CD4-positive, alpha-beta T cell (primary cell): Measurements from ENCODE around the gene GNG2. TPM values are rescaled to one million over a fixed set of nuclear protein-coding genes. Genes with fewer than 3 reads are reported as not detected.

Source experiments
- ATAC-seq: fragments of 200-7000 bp; cut with Tn5 transposase; one replicate; pipeline ENCODE4 v1.10.0; 2022; ENCODE audit warnings: mild to moderate bottlenecking; ENCODE audit not compliant: poor library complexity
- CTCF ChIA-PET: fragments of 350-600 bp; sonication (Branson Sonifier 250); formaldehyde crosslinking; loops from one replicate; lab custom pipeline; 2021; ENCODE audit warnings: antibody characterized with exemption, inconsistent platforms; lab: Charles Lee
- POLR2A ChIA-PET: fragments of 350-600 bp; sonication (Branson Sonifier 250); formaldehyde crosslinking; loops from one replicate; lab custom pipeline; 2021; ENCODE audit warnings: antibody characterized with exemption, inconsistent platforms; lab: Charles Lee
- DNase-seq, 14 experiments: peaks; one replicate each; pipeline ENCODE4 v3.0.0-alpha.2; 2013 to 2020; ENCODE audit warnings: mixed read lengths in 2 of 14
- H3K27ac ChIP-seq, 2 donors: one replicate each; pipeline versions ENCODE4 v1.5.1 to v1.7.0; 2013; ENCODE audit warnings: low read length in 2 of 2, low read depth in 1 of 2, mild to moderate bottlenecking in 1 of 2
- H3K27me3 ChIP-seq, 2 experiments: 1 replicate in 1 of 2; 2 replicates in 1 of 2; pipeline versions ENCODE4 v1.6.1 to v1.7.0; 2013; ENCODE audit warnings: low read length in 2 of 2, control low read depth in 1 of 2, mild to moderate bottlenecking in 1 of 2, moderate library complexity in 1 of 2; ENCODE audit not compliant: insufficient read depth in 2 of 2, control insufficient read depth in 1 of 2
- H3K36me3 ChIP-seq: one replicate; pipeline ENCODE4 v1.6.1; 2013; ENCODE audit warnings: low read length, control low read depth; ENCODE audit not compliant: insufficient read depth
- H3K4me1 ChIP-seq: one replicate; pipeline ENCODE4 v1.6.1; 2013; ENCODE audit warnings: low read length, control low read depth; ENCODE audit not compliant: insufficient read depth
- H3K4me3 ChIP-seq: one replicate; pipeline ENCODE4 v1.5.1; 2013; ENCODE audit warnings: mild to moderate bottlenecking, low read length, moderate library complexity
- H3K9me3 ChIP-seq, 2 experiments: 1 replicate in 1 of 2; 2 replicates in 1 of 2; pipeline versions ENCODE4 v1.6.1 to v1.7.0; 2013; ENCODE audit warnings: low read length in 2 of 2, mild to moderate bottlenecking in 2 of 2, control low read depth in 1 of 2, moderate library complexity in 1 of 2; ENCODE audit not compliant: control insufficient read depth in 1 of 2, insufficient read depth in 1 of 2
- H3K27ac Mint-ChIP-seq: one replicate; pipeline ENCODE4 v1.8.0; 2020; ENCODE audit warnings: mixed read lengths
- H3K27me3 Mint-ChIP-seq: one replicate; pipeline ENCODE4 v1.8.0; 2021; ENCODE audit warnings: mixed read lengths
- H3K36me3 Mint-ChIP-seq: one replicate; pipeline ENCODE4 v1.8.0; 2021; ENCODE audit warnings: low read depth, mixed read lengths
- H3K4me1 Mint-ChIP-seq: one replicate; pipeline ENCODE4 v1.8.0; 2021; ENCODE audit warnings: low read depth, mixed read lengths
- H3K4me3 Mint-ChIP-seq: one replicate; pipeline ENCODE4 v1.8.0; 2020; ENCODE audit warnings: mild to moderate bottlenecking, mixed read lengths
- H3K9me3 Mint-ChIP-seq: one replicate; pipeline ENCODE4 v1.8.0; 2020; ENCODE audit warnings: mixed read lengths
- CTCF ChIP-seq: fragments of 200-600 bp; IDR thresholded peaks from one replicate; pipeline ENCODE4 v1.8.0; 2022; ENCODE audit warnings: antibody characterized with exemption, mild to moderate bottlenecking
- intact Hi-C, 2 experiments: fragments of 100-400 bp; cut with DNase I in 1 of 2; cut with micrococcal nuclease in 1 of 2; formaldehyde crosslinking; loops; one replicate each; pipeline versions ENCODE4 v1.15.1 to v1.9.0; 2023 to 2025; cut with DNase I, micrococcal nuclease
- total RNA-seq, 174 experiments: library from RNA in 2 of 174; stranded (reverse) in 2 of 174; gene quantifications; one replicate each; pipeline ENCODE4 v1.2.3 and lab custom pipeline; 2021 to 2026

The GNG2 gene
- total RNA-seq, 2 experiments from 2014 or later = 138 to 139 TPM

GRCh38 chr14:51849097-51849496 is 11.3 kb upstream of the GNG2 start:
- no peak for TF ChIP-seq CTCF
- ATAC-seq (no peak), DNase-seq (peak in 3 of 14 experiments; percentile 24 to 56 (median 53))
- peak overlapping the region; percentile 98 for H3K27ac Mint-ChIP-seq
- peaks cover 39% of the 10 kb centered on the region for H3K4me1 ChIP-seq
- H3K27me3 ChIP-seq = no peaks in the 10 kb centered on the region
- intact Hi-C loops = loop anchor here in 1 of 2 experiments (5.0 kb wide), 3 partner anchors 73 to 197 kb away; partner anchors contain the start of gene FRMD6
- no peak overlapping the region for H3K4me3 ChIP-seq
- no peaks in the 10 kb centered on the region for H3K27me3 Mint-ChIP-seq
- no peaks in the 10 kb centered on the region for H3K36me3 ChIP-seq
- H3K4me1 Mint-ChIP-seq = peaks cover 74% of the 10 kb centered on the region
- peak overlapping the region; percentile 13 for H3K4me3 Mint-ChIP-seq
- no peaks in the 10 kb centered on the region for H3K9me3 ChIP-seq
- H3K9me3 Mint-ChIP-seq = peaks cover 4% of the 10 kb centered on the region
- H3K36me3 Mint-ChIP-seq = peaks cover 6% of the 10 kb centered on the region
- ChIA-PET CTCF (interaction anchor here (1.4 to 2.2 kb wide), 2 partner anchors 11 to 23 kb away, joined by 4 to 7 read pairs; partner anchors contain the start of gene GNG2), POLR2A (interaction anchor here (3.9 kb wide), 1 partner anchor 14 kb away, joined by 156 read pairs; the partner anchor contains the start of gene GNG2)
- peak overlapping the region; percentile 9 to 100 for H3K27ac ChIP-seq

DNA sequence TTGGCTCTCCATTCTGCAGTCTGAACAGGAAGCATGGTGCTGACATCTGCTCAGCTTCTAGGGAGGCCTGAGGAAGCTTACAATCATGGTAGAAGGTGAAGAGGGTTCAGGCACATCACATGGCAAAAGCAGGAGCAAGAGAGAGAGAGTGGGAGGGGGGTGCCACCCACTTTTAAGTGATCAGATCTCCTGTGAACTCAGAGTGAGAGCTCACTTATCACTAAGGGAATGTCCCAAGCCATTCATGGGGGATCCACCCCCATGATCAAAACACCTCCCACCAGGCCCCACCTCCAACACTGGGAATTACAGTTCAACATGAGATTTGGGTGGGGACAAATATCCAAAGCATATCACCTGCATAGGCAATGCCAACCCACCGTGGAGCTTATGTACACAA is 9.8 kb upstream of the GNG2 start:
- ChIA-PET CTCF (interaction anchor here (1.6 to 1.7 kb wide), 2 partner anchors 10 to 198 kb away, joined by 4 to 5 read pairs; partner anchors contain the start of genes FRMD6 and GNG2), POLR2A (interaction anchor here (1.4 kb wide), 1 partner anchor 10 kb away, joined by 9 read pairs; the partner anchor contains the start of gene GNG2)
- peaks cover 6% of the 10 kb centered on the region for H3K36me3 Mint-ChIP-seq
- peaks cover 71% of the 10 kb centered on the region for H3K4me1 Mint-ChIP-seq
- H3K27ac Mint-ChIP-seq = no peak overlapping the region
- Histone ChIP-seq H3K4me3 (no peak overlapping the region), H3K9me3 (no peaks in the 10 kb centered on the region), H3K4me1 (peaks cover 28% of the 10 kb centered on the region), H3K36me3 (no peaks in the 10 kb centered on the region), H3K27ac (no peak overlapping the region), H3K27me3 (no peaks in the 10 kb centered on the region)
- intact Hi-C loops = loop anchor here in 1 of 2 experiments (5.0 to 10.0 kb wide), 3 partner anchors 54 to 196 kb away; partner anchors contain the start of gene FRMD6
- TF ChIP-seq CTCF = no peak
- DNase-seq (no peak), ATAC-seq (no peak)
- no peaks in the 10 kb centered on the region for H3K27me3 Mint-ChIP-seq
- no peak overlapping the region for H3K4me3 Mint-ChIP-seq
- peaks cover 4% of the 10 kb centered on the region for H3K9me3 Mint-ChIP-seq

DNA sequence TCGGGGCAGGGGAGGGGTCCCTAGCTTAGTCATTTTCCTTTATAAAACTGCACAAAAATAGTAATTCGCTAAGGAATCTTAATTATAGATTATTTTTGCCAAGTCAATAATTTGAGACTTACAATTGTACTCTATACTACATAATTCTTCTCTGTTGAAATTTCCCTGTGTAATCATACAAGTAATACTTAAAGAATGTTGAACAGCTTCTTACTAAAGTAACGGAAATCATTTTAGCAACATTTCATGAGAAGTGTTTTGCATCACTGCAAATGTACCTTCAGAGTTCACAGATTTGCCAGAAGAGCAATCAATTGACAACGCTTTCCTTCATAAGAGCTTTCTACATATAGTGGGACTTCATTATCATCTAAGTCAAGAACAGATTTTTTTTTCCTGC is 7.9 kb upstream of the GNG2 start:
- DNase-seq (no peak), ATAC-seq (no peak)
- Mint-ChIP-seq H3K9me3 (peaks cover 4% of the 10 kb centered on the region), H3K4me1 (peaks cover 61% of the 10 kb centered on the region), H3K36me3 (no peaks in the 10 kb centered on the region), H3K27me3 (no peaks in the 10 kb centered on the region), H3K27ac (no peak overlapping the region), H3K4me3 (no peak overlapping the region)
- no peak for TF ChIP-seq CTCF
- no peaks in the 10 kb centered on the region for H3K36me3 ChIP-seq
- H3K4me3 ChIP-seq = no peak overlapping the region
- ChIA-PET POLR2A (no interaction called here), CTCF (interaction anchor here (1.3 to 1.5 kb wide), 2 partner anchors 15 to 25 kb away, joined by 3 read pairs; no protein-coding TSS in a partner anchor)
- intact Hi-C loops = loop anchor here in 1 of 2 experiments (5.0 to 10.0 kb wide), 3 partner anchors 52 to 198 kb away; partner anchors contain the start of gene FRMD6
- no peak overlapping the region for H3K27ac ChIP-seq
- no peaks in the 10 kb centered on the region for H3K27me3 ChIP-seq
- H3K9me3 ChIP-seq = no peaks in the 10 kb centered on the region
- H3K4me1 ChIP-seq = peaks cover 26% of the 10 kb centered on the region
